ENCODE data around the gene OBI1.

DNA sequence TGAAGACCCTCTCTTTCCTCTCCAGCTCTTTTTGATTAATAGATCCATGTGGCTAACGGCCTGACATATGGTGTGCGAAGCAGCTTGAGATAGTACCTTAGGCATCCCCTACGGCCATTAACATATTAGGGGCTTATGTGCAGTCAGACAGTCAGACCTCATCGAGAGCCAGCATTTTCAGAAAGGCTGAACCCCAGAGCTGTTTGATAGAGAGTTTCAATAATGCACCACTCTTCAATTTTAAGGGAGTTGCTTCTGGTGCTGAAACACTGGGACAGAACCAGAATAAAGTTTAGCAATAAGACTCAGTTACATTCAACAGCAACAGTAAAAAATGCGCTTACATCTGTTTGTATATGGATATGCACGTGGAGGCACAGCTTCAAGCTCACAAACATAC lies 66.4 kb downstream of the OBI1 start:
- TF ChIP-seq, protein P1, sequence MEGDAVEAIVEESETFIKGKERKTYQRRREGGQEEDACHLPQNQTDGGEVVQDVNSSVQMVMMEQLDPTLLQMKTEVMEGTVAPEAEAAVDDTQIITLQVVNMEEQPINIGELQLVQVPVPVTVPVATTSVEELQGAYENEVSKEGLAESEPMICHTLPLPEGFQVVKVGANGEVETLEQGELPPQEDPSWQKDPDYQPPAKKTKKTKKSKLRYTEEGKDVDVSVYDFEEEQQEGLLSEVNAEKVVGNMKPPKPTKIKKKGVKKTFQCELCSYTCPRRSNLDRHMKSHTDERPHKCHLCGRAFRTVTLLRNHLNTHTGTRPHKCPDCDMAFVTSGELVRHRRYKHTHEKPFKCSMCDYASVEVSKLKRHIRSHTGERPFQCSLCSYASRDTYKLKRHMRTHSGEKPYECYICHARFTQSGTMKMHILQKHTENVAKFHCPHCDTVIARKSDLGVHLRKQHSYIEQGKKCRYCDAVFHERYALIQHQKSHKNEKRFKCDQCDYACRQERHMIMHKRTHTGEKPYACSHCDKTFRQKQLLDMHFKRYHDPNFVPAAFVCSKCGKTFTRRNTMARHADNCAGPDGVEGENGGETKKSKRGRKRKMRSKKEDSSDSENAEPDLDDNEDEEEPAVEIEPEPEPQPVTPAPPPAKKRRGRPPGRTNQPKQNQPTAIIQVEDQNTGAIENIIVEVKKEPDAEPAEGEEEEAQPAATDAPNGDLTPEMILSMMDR (IDR thresholded peaks at IDR 0.05): no peak
- TF ChIP-seq POLR2AphosphoS5 (IDR thresholded peaks at IDR 0.05; ENCODE audit: insufficient read depth in 1 of 2, low read depth in 1 of 2): no peak
